ENCODE measurements around the gene TMEM232. TPM values are rescaled to one million over a fixed set of nuclear protein-coding genes. Genes with fewer than 3 reads are reported as not detected.

Gene TMEM232
- total and polyA plus RNA-seq, 9 of the 15 experiments (the other 6 are each of a cell fraction or from before 2014, with no cell fraction given) = 0.09 to 2.2 (median 0.41) TPM

- TF ChIP-seq, protein P1, sequence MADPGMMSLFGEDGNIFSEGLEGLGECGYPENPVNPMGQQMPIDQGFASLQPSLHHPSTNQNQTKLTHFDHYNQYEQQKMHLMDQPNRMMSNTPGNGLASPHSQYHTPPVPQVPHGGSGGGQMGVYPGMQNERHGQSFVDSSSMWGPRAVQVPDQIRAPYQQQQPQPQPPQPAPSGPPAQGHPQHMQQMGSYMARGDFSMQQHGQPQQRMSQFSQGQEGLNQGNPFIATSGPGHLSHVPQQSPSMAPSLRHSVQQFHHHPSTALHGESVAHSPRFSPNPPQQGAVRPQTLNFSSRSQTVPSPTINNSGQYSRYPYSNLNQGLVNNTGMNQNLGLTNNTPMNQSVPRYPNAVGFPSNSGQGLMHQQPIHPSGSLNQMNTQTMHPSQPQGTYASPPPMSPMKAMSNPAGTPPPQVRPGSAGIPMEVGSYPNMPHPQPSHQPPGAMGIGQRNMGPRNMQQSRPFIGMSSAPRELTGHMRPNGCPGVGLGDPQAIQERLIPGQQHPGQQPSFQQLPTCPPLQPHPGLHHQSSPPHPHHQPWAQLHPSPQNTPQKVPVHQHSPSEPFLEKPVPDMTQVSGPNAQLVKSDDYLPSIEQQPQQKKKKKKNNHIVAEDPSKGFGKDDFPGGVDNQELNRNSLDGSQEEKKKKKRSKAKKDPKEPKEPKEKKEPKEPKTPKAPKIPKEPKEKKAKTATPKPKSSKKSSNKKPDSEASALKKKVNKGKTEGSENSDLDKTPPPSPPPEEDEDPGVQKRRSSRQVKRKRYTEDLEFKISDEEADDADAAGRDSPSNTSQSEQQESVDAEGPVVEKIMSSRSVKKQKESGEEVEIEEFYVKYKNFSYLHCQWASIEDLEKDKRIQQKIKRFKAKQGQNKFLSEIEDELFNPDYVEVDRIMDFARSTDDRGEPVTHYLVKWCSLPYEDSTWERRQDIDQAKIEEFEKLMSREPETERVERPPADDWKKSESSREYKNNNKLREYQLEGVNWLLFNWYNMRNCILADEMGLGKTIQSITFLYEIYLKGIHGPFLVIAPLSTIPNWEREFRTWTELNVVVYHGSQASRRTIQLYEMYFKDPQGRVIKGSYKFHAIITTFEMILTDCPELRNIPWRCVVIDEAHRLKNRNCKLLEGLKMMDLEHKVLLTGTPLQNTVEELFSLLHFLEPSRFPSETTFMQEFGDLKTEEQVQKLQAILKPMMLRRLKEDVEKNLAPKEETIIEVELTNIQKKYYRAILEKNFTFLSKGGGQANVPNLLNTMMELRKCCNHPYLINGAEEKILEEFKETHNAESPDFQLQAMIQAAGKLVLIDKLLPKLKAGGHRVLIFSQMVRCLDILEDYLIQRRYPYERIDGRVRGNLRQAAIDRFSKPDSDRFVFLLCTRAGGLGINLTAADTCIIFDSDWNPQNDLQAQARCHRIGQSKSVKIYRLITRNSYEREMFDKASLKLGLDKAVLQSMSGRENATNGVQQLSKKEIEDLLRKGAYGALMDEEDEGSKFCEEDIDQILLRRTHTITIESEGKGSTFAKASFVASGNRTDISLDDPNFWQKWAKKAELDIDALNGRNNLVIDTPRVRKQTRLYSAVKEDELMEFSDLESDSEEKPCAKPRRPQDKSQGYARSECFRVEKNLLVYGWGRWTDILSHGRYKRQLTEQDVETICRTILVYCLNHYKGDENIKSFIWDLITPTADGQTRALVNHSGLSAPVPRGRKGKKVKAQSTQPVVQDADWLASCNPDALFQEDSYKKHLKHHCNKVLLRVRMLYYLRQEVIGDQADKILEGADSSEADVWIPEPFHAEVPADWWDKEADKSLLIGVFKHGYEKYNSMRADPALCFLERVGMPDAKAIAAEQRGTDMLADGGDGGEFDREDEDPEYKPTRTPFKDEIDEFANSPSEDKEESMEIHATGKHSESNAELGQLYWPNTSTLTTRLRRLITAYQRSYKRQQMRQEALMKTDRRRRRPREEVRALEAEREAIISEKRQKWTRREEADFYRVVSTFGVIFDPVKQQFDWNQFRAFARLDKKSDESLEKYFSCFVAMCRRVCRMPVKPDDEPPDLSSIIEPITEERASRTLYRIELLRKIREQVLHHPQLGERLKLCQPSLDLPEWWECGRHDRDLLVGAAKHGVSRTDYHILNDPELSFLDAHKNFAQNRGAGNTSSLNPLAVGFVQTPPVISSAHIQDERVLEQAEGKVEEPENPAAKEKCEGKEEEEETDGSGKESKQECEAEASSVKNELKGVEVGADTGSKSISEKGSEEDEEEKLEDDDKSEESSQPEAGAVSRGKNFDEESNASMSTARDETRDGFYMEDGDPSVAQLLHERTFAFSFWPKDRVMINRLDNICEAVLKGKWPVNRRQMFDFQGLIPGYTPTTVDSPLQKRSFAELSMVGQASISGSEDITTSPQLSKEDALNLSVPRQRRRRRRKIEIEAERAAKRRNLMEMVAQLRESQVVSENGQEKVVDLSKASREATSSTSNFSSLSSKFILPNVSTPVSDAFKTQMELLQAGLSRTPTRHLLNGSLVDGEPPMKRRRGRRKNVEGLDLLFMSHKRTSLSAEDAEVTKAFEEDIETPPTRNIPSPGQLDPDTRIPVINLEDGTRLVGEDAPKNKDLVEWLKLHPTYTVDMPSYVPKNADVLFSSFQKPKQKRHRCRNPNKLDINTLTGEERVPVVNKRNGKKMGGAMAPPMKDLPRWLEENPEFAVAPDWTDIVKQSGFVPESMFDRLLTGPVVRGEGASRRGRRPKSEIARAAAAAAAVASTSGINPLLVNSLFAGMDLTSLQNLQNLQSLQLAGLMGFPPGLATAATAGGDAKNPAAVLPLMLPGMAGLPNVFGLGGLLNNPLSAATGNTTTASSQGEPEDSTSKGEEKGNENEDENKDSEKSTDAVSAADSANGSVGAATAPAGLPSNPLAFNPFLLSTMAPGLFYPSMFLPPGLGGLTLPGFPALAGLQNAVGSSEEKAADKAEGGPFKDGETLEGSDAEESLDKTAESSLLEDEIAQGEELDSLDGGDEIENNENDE (IDR thresholded peaks at IDR 0.05; ENCODE audit: low read depth, low read length) = no peak
- no peak for TF ChIP-seq GABPB2 (CRISPR knock-in tag; conservative IDR thresholded peaks at IDR 0.05)
- no peak for TF ChIP-seq ATF7 (IDR thresholded peaks at IDR 0.05)
- TF ChIP-seq ZNF57 (CRISPR knock-in tag; IDR thresholded peaks at IDR 0.05) = no peak
- no peak for TF ChIP-seq E4F1 (CRISPR knock-in tag; IDR thresholded peaks at IDR 0.05; ENCODE audit: borderline replicate concordance)
- TF ChIP-seq MAFK (IDR thresholded peaks at IDR 0.05; ENCODE audit: low read length) = no peak
- TF ChIP-seq FOXA3 (CRISPR knock-in tag; conservative IDR thresholded peaks at IDR 0.05 in 1 of 2, IDR thresholded peaks at IDR 0.05 in 1 of 2) = no peak
- TF ChIP-seq RAD21 (CRISPR knock-in tag; conservative IDR thresholded peaks at IDR 0.05 in 1 of 2, IDR thresholded peaks at IDR 0.05 in 1 of 2) = no peak
- TF ChIP-seq ZFP1 (CRISPR knock-in tag; IDR thresholded peaks at IDR 0.05) = no peak
- no peak for TF ChIP-seq HMG20A (CRISPR knock-in tag; conservative IDR thresholded peaks at IDR 0.05)
- TF ChIP-seq HDAC2 (IDR thresholded peaks at IDR 0.05) = no peak
Observed at GRCh38 chr5:110475529-110475928, 250.9 kb downstream of the TMEM232 start (continued).
